Mammary epithelial cell (primary cell): ENCODE data around the gene LHPP.

Source experiments
- EZH2 ChIP-seq: IDR thresholded peaks from 2 replicates; pipeline ENCODE4 v1.6.1; 2012; ENCODE audit warnings: low read length, inconsistent platforms, borderline replicate concordance
- TF ChIP-seq, protein P1 (sequence below), 2 donors: IDR thresholded peaks in 1 of 2; conservative IDR thresholded peaks in 1 of 2; 2 replicates each; pipeline ENCODE4 v1.5.1; 2011 to 2012; ENCODE audit warnings: inconsistent platforms in 2 of 2, low read length in 2 of 2, mild to moderate bottlenecking in 2 of 2, control low read depth in 1 of 2, low read depth in 1 of 2; ENCODE audit not compliant: insufficient read depth in 1 of 2; ENCODE audit errors: extremely low read depth in 1 of 2

DNA sequence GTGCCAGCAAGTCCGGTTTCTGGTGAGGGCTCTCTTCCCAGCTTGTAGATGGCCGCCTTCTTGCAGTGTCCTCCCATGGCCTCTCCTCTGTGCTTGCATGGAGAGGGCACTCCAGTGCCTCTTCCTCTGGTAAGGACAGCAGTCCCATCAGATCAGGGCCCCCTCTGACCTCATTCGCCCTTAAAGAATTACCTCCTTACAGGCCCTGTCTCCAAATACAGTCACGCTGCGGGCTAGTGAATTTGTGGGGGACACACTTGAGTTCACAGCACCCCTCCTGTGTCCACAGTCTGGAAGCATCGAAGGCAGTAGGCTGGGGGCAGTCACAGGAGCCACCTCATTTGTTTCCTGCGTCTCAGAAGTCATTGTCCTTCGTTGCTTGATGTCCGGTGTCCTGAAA lies 54.6 kb downstream of the LHPP start:
- TF ChIP-seq, protein P1, sequence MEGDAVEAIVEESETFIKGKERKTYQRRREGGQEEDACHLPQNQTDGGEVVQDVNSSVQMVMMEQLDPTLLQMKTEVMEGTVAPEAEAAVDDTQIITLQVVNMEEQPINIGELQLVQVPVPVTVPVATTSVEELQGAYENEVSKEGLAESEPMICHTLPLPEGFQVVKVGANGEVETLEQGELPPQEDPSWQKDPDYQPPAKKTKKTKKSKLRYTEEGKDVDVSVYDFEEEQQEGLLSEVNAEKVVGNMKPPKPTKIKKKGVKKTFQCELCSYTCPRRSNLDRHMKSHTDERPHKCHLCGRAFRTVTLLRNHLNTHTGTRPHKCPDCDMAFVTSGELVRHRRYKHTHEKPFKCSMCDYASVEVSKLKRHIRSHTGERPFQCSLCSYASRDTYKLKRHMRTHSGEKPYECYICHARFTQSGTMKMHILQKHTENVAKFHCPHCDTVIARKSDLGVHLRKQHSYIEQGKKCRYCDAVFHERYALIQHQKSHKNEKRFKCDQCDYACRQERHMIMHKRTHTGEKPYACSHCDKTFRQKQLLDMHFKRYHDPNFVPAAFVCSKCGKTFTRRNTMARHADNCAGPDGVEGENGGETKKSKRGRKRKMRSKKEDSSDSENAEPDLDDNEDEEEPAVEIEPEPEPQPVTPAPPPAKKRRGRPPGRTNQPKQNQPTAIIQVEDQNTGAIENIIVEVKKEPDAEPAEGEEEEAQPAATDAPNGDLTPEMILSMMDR (conservative IDR thresholded peaks at IDR 0.05 in 1 of 2, IDR thresholded peaks at IDR 0.05 in 1 of 2; ENCODE audit: extremely low read depth in 1 of 2, insufficient read depth in 1 of 2, low read depth in 1 of 2, low read length in 2 of 2), result no peak
- no peak for TF ChIP-seq EZH2
